K562 (cell line): ENCODE results near the gene METAP2. TPM values are rescaled to one million over a fixed set of nuclear protein-coding genes. Genes with fewer than 3 reads are reported as not detected.

ENCODE experiments used
- ATAC-seq: fragments of 200-7000 bp; cut with Tn5 transposase; 3 replicates; pipeline ENCODE4 v1.9.1; 2020; ENCODE audit warnings: moderate library complexity
- BruUV-seq: library from RNA; stranded (reverse); fragments of 400-500 nt; replicated peaks from 2 replicates; lab custom pipeline; 2021; lab: Mats Ljungman, UMichigan
- CTCF ChIA-PET: fragments of 300-600 bp; formaldehyde crosslinking; extraction: SDS; loops from one replicate; lab custom pipeline; 2021; ENCODE audit warnings: low intra/inter-chr PET ratio; lab: Yijun Ruan, JAX
- POLR2A ChIA-PET: fragments of 300-600, 350-650 bp; sonication (Branson Sonifier 250); formaldehyde crosslinking; extraction: SDS; loops from one replicate; lab custom pipeline; 2021; ENCODE audit warnings: antibody characterized with exemption, inconsistent platforms; lab: Yijun Ruan, JAX
- DNase-seq, 4 experiments: peaks; one replicate each; pipeline versions ENCODE4 v3.0.0 to v3.0.0-alpha.2; 2011 to 2018; ENCODE audit warnings: low spot score in 3 of 4, mixed read lengths in 3 of 4; ENCODE audit errors: extremely low read depth in 1 of 4
- FAIRE-seq: peaks from 2 replicates; lab custom pipeline; 2011; peaks lifted over from hg19 to GRCh38; lab: Jason Lieb, UNC
- H2AFZ ChIP-seq: 2 replicates; pipeline ENCODE4 v1.6.0; 2011; ENCODE audit warnings: low read depth, low read length, control low read depth, inconsistent platforms
- H3K27ac ChIP-seq: fragments of 200-600 bp; 3 replicates; pipeline ENCODE4 v1.8.0; 2011; ENCODE audit warnings: low read depth, mild to moderate bottlenecking, control low read depth, inconsistent platforms, low read length, moderate library complexity, mixed read lengths; ENCODE audit errors: extremely low read depth
- H3K27me3 ChIP-seq, 2 experiments: fragments of 300-600 bp in 1 of 2; 2 replicates in 1 of 2; 3 replicates in 1 of 2; pipeline versions ENCODE4 v1.6.0 to v1.8.0; 2011; ENCODE audit warnings: inconsistent platforms in 2 of 2, low read length in 2 of 2, mild to moderate bottlenecking in 1 of 2, mixed read lengths in 1 of 2, moderate library complexity in 1 of 2; ENCODE audit not compliant: control insufficient read depth in 2 of 2, insufficient read depth in 2 of 2
- H3K36me3 ChIP-seq: fragments of 300-600 bp; 3 replicates; pipeline ENCODE4 v1.8.0; 2011; ENCODE audit warnings: mild to moderate bottlenecking, low read length, inconsistent platforms; ENCODE audit not compliant: control insufficient read depth, insufficient read depth
- H3K4me1 ChIP-seq, 2 experiments: fragments of 200-600 bp in 1 of 2; replicated peaks in 1 of 2; 2 replicates in 1 of 2; 3 replicates in 1 of 2; pipeline versions ENCODE4 v1.5.1 to v1.8.0; 2011; ENCODE audit warnings: inconsistent platforms in 2 of 2, low read length in 2 of 2, mild to moderate bottlenecking in 1 of 2, mixed read lengths in 1 of 2, moderate library complexity in 1 of 2; ENCODE audit not compliant: control insufficient read depth in 2 of 2, insufficient read depth in 2 of 2
- H3K4me2 ChIP-seq: 2 replicates; pipeline ENCODE4 v1.6.1; 2011; ENCODE audit warnings: low read length, control low read depth, inconsistent platforms, mixed read lengths; ENCODE audit not compliant: insufficient read depth
- H3K4me3 ChIP-seq: fragments of 200-600 bp; sonication (generic), shearing (Covaris generic); 2 replicates; pipeline ENCODE4 v1.5.1; 2016; ENCODE audit warnings: control low read depth, inconsistent platforms
- H3K79me2 ChIP-seq: fragments of 200-600 bp; 3 replicates; pipeline ENCODE4 v1.8.0; 2011; ENCODE audit warnings: low read length, inconsistent platforms; ENCODE audit not compliant: control insufficient read depth, insufficient read depth
- H3K9ac ChIP-seq, 2 experiments: 2 replicates each; pipeline versions ENCODE4 v1.6.0 to v1.6.1; 2011; ENCODE audit warnings: low read depth in 2 of 2, low read length in 2 of 2, control low read depth in 1 of 2, inconsistent platforms in 1 of 2, mild to moderate bottlenecking in 1 of 2, mixed read lengths in 1 of 2; ENCODE audit not compliant: insufficient read depth in 1 of 2
- H3K9me1 ChIP-seq: one replicate; pipeline ENCODE4 v1.6.0; 2011; ENCODE audit warnings: inconsistent platforms, mild to moderate bottlenecking, low read length, moderate library complexity; ENCODE audit not compliant: control insufficient read depth, insufficient read depth
- H3K9me3 ChIP-seq: replicated peaks from 2 replicates; pipeline ENCODE4 v1.5.1; 2011; ENCODE audit warnings: low read depth, low read length, inconsistent platforms; ENCODE audit not compliant: control insufficient read depth, insufficient read depth
- H4K20me1 ChIP-seq: replicated peaks from 2 replicates; pipeline ENCODE4 v1.6.1; 2011; ENCODE audit warnings: low read length, inconsistent platforms, mixed read lengths; ENCODE audit not compliant: control insufficient read depth, insufficient read depth
- CEBPG ChIP-seq, 3 experiments: fragments of 200-800 bp in 1 of 3; sonication (Bioruptor generic) in 1 of 3; sonication (generic) in 1 of 3; formaldehyde crosslinking in 1 of 3; IDR thresholded peaks in 2 of 3; conservative IDR thresholded peaks in 1 of 3; 2 replicates each; pipeline versions ENCODE4 v1.6.1 to v1.8.0; 2016 to 2022; ENCODE audit warnings: missing compliant biosample characterization in 2 of 3, missing genetic modification characterization in 2 of 3, mild to moderate bottlenecking in 1 of 3, missing genetic modification reagents in 1 of 3
- CXXC5 ChIP-seq: fragments of 250-450 bp; sonication (Bioruptor Pico); IDR thresholded peaks from 2 replicates; pipeline ENCODE4 v1.8.0; 2022; ENCODE audit warnings: inconsistent platforms, mild to moderate bottlenecking, moderate library complexity
- EZH2 ChIP-seq: IDR thresholded peaks from 2 replicates; pipeline ENCODE4 v1.6.1; 2012; ENCODE audit warnings: low read depth, mild to moderate bottlenecking, inconsistent platforms, low read length, borderline replicate concordance
- FOXK2 ChIP-seq, 2 experiments: fragments of 450-650 bp; IDR thresholded peaks in 1 of 2; conservative IDR thresholded peaks in 1 of 2; 2 replicates each; pipeline ENCODE4 v1.6.1; 2016; ENCODE audit warnings: low read depth in 2 of 2, mild to moderate bottlenecking in 1 of 2
- FOXP4 ChIP-seq: sonication (generic); formaldehyde crosslinking; IDR thresholded peaks from 2 replicates; pipeline ENCODE4 v1.8.0; 2022; ENCODE audit warnings: mild to moderate bottlenecking, missing genetic modification reagents, borderline replicate concordance
- HES1 ChIP-seq: fragments of 450-650 bp; IDR thresholded peaks from 2 replicates; pipeline ENCODE4 v1.6.1; 2016; ENCODE audit warnings: low read depth, mild to moderate bottlenecking, moderate library complexity
- TEAD2 ChIP-seq: fragments of 450-650 bp; IDR thresholded peaks from 2 replicates; pipeline ENCODE4 v1.6.1; 2016; ENCODE audit warnings: missing genetic modification characterization, control low read depth, missing compliant biosample characterization
- TSHZ1 ChIP-seq: fragments of 250-450 bp; sonication (Bioruptor Pico); IDR thresholded peaks from 2 replicates; pipeline ENCODE4 v1.4.0; 2020; ENCODE audit warnings: mild to moderate bottlenecking, moderate library complexity
- ZBTB17 ChIP-seq: fragments of 450-650 bp; formaldehyde crosslinking; IDR thresholded peaks from 2 replicates; pipeline ENCODE4 v1.4.0; 2020; ENCODE audit warnings: mild to moderate bottlenecking
- ZNF174 ChIP-seq: fragments of 250-450 bp; sonication (Bioruptor Pico); IDR thresholded peaks from 2 replicates; pipeline ENCODE4 v1.4.0; 2020; ENCODE audit warnings: mild to moderate bottlenecking
- ZNF445 ChIP-seq: fragments of 250-450 bp; sonication (Bioruptor Pico); IDR thresholded peaks from 2 replicates; pipeline ENCODE4 v1.4.0; 2020; ENCODE audit warnings: low read depth, mild to moderate bottlenecking, moderate library complexity
- WGBS: fragments of 100-300 bp; shearing (Covaris generic); methylation state at CpG from one replicate; pipeline ENCODE4 v1.1.6; 2016; ENCODE audit warnings: low coverage, mixed read lengths; ENCODE audit not compliant: insufficient coverage; ENCODE audit errors: missing lambda C conversion rate; 5-methylcytosine and 5-hydroxymethylcytosine counted together
- in situ Hi-C: fragments of 300-500 bp; cut with MboI; formaldehyde crosslinking; loops from 4 replicates; pipeline ENCODE4 v1.15.0; 2018; ENCODE audit warnings: inconsistent platforms, mixed read lengths
- intact Hi-C: fragments of 100-400 bp; cut with micrococcal nuclease; formaldehyde crosslinking; loops from 2 replicates; pipeline ENCODE4 v1.14.2; 2022
- polyA plus RNA-seq, 8 experiments: library from polyadenylated mRNA; depleted of rRNA in 4 of 8; stranded (reverse) in 5 of 8; unstranded in 3 of 8; fragments of >200 nt; fragmentation: Nextera tagmentation in 2 of 8; fragmentation: Illumina TruSeq in 1 of 8; extraction: Ambion mirVana in 2 of 8; extraction: Trizol in 1 of 8; gene quantifications; 2 replicates each; pipeline versions ENCODE4 v1.2.1 to v1.2.3, GENCODE V29; 2011 to 2014; ENCODE audit warnings: inconsistent platforms in 1 of 8, missing spikeins in 1 of 8
- total RNA-seq, 7 experiments: library from RNA; depleted of rRNA in 6 of 7; stranded (reverse); fragments of >200 nt in 6 of 7; fragmentation: Illumina TruSeq in 2 of 7; extraction: Trizol in 2 of 7; gene quantifications; 2 replicates each; pipeline versions ENCODE4 v1.2.1 to v1.2.3, GENCODE V29; 2011 to 2021; ENCODE audit warnings: low replicate concordance in 1 of 7
- TF ChIP-seq, protein P1 (sequence below), 2 experiments: fragments of 450-650 bp in 1 of 2; sonication (generic) in 1 of 2; formaldehyde crosslinking in 1 of 2; IDR thresholded peaks in 1 of 2; conservative IDR thresholded peaks in 1 of 2; 2 replicates each; pipeline versions ENCODE4 v1.6.1 to v1.8.1; 2016 to 2023; ENCODE audit warnings: mild to moderate bottlenecking in 2 of 2, moderate library complexity in 2 of 2, inconsistent platforms in 1 of 2, missing genetic modification reagents in 1 of 2

Gene METAP2
- total and polyA plus RNA-seq, 9 of the 15 experiments (the other 6 are each of a cell fraction or from before 2014, with no cell fraction given): 75.5 to 205 (median 164) TPM

- TF ChIP-seq FOXK2 (conservative IDR thresholded peaks at IDR 0.05 in 1 of 2, IDR thresholded peaks at IDR 0.05 in 1 of 2; ENCODE audit: low read depth in 2 of 2): no peak
Observed at GRCh38 chr12:95459310-95459709, 14.6 kb upstream of the METAP2 start (continued).

DNA sequence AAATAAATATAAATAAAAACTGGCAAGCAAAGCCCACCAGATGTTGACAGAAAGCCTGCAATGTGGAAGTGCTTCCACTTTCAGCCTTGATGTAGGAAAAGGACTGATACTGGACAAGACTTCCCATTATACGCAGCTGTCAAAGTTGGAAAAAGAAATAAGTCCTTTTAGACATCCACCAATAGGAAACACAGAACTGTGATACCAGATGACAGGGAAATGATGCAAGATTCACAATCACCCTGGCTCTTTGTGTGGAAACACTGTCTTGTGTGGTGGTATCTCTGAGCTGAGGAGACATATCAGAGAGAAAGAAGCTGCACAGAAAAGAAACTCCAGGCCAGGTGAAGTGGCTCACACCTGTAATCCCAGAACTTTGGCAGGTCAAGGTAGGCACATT lies 13.8 kb upstream of the METAP2 start:
- POLR2A ChIA-PET: interaction anchor here (0.7 to 4.4 kb wide), 4 partner anchors 12 to 17 kb away, joined by 3 to 29 read pairs (median 4); partner anchors contain the start of gene METAP2
- BruUV-seq: no TSS peak
- intact Hi-C loops: no loop called here
- TF ChIP-seq TSHZ1 (no peak), CXXC5 (CRISPR knock-in tag) (no peak), ZNF445 (CRISPR knock-in tag) (no peak), EZH2 (no peak), TEAD2 (tag) (no peak), ZNF174 (CRISPR knock-in tag) (no peak), ZBTB17 (CRISPR knock-in tag) (no peak), CEBPG (CRISPR knock-in tag; IDR thresholded peaks at IDR 0.05) (peak; percentile 45; the same call in 1 of the 2 replicates), CEBPG (tag; conservative IDR thresholded peaks at IDR 0.05 in 1 of 2, IDR thresholded peaks at IDR 0.05 in 1 of 2) (peak in 1 of 2 experiments; percentile 67; a peak in 2 of 4 replicates), HES1 (no peak), FOXP4 (no peak)
- TF ChIP-seq, protein P1, sequence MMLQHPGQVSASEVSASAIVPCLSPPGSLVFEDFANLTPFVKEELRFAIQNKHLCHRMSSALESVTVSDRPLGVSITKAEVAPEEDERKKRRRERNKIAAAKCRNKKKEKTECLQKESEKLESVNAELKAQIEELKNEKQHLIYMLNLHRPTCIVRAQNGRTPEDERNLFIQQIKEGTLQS (IDR thresholded peaks at IDR 0.05): peak; percentile 60; the same call in 1 of the 2 replicates
- TF ChIP-seq, protein P1 (CRISPR knock-in tag; conservative IDR thresholded peaks at IDR 0.05): no peak

More for the DNA sequence above, 13.8 kb upstream of the METAP2 start:
- no peaks in the 10 kb centered on the region for H4K20me1 ChIP-seq
- no peak overlapping the region for H2AFZ ChIP-seq
- H3K4me2 ChIP-seq: no peak overlapping the region
- H3K9me1 ChIP-seq: no peaks in the 10 kb centered on the region
- no peak overlapping the region for H3K9ac ChIP-seq
- no peaks in the 10 kb centered on the region for H3K27me3 ChIP-seq
- ATAC-seq: peak; percentile 38
- FAIRE-seq: no peak
- CTCF ChIA-PET: no interaction called here
- WGBS: 87% methylated on average over 1 of the region's 1 CpG
- H3K4me1 ChIP-seq: peaks cover 0 to 7% of the 10 kb centered on the region in 2 experiments; a peak in 1 of 5 replicates
- in situ Hi-C loops: no loop called here
- H3K27ac ChIP-seq: no peak overlapping the region
- H3K9me3 ChIP-seq: no peaks in the 10 kb centered on the region
- H3K36me3 ChIP-seq: no peaks in the 10 kb centered on the region
- DNase-seq: no peak
- H3K79me2 ChIP-seq: no peaks in the 10 kb centered on the region
- H3K4me3 ChIP-seq: no peak overlapping the region
